NCI-H82 (cell line): Measurements from ENCODE around the gene PDE4B.
A peak's percentile ranks its signal among the peaks of the same experiment; 100 is the strongest.

Experiments used
- DNase-seq: peaks from one replicate; lab custom pipeline; 2025; lab: John Stamatoyannopoulos, UW

Gene PDE4B

GRCh38 chr1:66286307-66286706 is 493.6 kb downstream of the PDE4B start:
- DNase-seq = no peak

- no peak for DNase-seq
These were observed 495.4 kb downstream of the PDE4B start for GRCh38 chr1:66288048-66288447.

GRCh38 chr1:66290761-66291530 is 498.3 kb downstream of the PDE4B start:
- DNase-seq = peak; percentile 13

DNA sequence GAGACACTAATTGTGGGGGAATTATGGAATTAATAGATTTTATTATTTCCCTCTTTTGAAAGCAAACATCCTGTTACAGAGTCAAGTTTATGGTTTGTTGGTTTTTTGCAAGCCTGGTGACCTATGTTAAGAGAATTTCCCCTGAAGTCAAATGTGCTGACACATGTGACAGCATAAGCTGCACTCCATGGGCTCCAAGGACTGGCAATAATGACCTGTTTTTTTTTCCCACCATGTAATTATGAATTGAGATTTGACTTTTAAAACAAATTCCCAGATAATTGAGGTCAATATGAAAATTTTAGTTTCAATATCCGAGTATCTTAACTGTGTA is 498.8 kb downstream of the PDE4B start:
- no peak for DNase-seq

GRCh38 chr1:66292305-66292704 is 499.6 kb downstream of the PDE4B start:
- no peak for DNase-seq

- DNase-seq = no peak
These were observed 500.2 kb downstream of the PDE4B start for GRCh38 chr1:66292944-66293343.

DNA sequence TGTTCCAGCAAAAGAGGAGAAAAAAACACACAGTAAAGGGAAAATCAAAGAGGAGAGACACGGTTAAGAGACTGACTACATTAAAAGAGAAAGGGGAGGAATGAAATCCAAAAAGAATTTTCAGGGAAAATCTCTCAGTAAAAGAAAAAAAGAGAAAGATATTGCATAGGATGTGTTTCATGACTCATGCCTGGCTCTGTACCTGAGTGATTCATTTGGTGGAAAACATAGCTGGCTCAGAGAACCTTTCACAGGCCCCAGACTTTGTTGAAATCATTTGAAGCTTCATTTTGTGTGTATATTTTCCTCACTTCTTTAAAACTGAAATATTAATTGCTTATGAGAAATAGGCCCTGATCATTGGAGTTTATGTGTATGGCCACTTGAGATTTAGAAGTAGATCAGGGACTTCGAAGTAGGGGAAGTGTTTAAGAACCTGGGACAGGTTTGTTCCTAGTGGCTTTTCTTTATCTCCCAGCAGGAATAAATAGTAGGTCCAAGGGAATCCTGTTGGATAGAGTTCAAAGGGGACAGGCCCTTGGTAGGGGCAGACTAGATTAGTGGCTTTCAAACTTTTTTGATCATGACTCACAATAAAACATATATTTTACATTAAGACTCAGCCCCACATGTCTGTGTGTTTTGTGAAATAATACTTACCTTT is 502.1 kb downstream of the PDE4B start:
- no peak for DNase-seq

DNA sequence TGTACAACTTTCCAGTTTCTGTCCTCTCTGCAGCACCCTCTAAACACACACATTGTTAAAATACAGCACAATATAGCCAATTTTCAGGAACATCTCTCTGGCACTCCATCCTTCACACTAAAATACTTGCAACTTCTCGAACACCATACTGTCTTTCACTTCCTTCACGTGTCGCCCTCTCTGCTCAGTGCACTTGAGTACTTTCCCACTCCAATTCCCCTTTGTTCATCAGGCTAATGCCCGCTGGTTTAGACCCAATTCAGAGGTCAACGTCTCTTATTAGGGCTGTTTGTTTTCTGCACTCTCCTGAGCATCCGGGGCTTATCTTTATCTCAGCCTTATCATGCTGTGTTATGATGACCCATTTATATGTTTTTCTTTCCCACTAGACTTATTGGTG is 503.1 kb downstream of the PDE4B start:
- DNase-seq = no peak

GRCh38 chr1:66296370-66296769 is 503.7 kb downstream of the PDE4B start:
- DNase-seq = no peak

GRCh38 chr1:66296951-66297350 is 504.3 kb downstream of the PDE4B start:
- no peak for DNase-seq

GRCh38 chr1:66298464-66298863 is 505.8 kb downstream of the PDE4B start:
- DNase-seq = no peak

GRCh38 chr1:66300280-66300971 is 507.7 kb downstream of the PDE4B start:
- DNase-seq = no peak

- DNase-seq = no peak
These were observed 508.3 kb downstream of the PDE4B start for GRCh38 chr1:66300972-66301451.

- no peak for DNase-seq
These were observed 509.6 kb downstream of the PDE4B start for GRCh38 chr1:66302184-66302742.

DNA sequence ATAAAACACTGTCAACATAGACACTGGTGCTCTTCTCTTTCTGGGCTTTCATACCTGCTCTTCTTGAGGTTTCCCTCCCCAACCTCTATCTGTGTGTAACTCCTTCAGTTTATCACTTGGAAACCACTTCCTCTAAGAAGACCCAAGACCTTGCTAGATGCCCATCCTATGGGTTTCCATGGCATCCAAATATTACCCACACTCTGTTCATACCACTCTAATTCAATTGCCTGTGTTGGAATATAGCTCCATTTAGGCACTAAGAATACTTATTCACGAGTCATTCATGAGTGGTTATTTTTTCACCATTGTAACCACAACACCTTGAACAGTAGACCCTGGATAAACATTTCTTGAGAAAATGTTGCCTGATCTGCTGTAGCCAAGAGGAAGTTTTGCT is 510.1 kb downstream of the PDE4B start:
- no peak for DNase-seq

- DNase-seq = no peak
These were observed 511.0 kb downstream of the PDE4B start for GRCh38 chr1:66303646-66304045.

- no peak for DNase-seq
These were observed 511.4 kb downstream of the PDE4B start for GRCh38 chr1:66304128-66304527.

- DNase-seq = no peak
These were observed 513.2 kb downstream of the PDE4B start for GRCh38 chr1:66305927-66306326.

DNA sequence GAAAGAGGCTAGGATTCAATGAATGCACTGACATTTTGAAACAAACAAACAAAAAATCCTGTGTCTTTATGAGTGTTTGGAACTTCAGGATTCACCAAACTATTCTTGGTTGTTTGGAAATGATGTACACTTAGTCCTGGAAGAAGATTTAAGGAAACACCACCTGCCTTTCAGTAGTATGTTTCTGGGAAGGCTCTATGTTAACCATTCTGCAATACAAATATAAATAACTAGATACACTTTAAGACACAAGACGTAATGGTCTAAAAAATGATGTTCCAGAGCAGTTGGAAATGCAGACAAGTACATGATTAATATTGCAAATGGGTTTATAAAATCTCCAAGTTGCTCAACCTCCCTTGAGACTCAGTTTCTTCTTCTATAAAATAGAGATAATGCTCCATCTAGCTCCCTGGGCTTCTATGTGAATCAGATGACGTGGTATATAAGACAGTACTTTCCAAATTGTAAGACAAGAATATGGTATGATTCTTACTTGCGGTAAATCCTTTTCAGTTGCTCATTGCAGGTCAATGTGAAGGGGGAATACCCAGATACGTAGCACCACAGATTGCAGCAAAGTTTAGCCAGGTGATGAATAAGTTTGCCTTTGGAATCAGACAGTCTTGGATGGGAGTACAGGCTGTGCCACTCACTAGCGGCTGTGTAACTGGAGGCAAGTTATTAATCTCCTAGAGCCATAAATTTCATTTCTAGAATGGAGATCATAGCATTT is 516.5 kb downstream of the PDE4B start:
- no peak for DNase-seq

GRCh38 chr1:66311092-66311491 is 518.4 kb downstream of the PDE4B start:
- no peak for DNase-seq

DNA sequence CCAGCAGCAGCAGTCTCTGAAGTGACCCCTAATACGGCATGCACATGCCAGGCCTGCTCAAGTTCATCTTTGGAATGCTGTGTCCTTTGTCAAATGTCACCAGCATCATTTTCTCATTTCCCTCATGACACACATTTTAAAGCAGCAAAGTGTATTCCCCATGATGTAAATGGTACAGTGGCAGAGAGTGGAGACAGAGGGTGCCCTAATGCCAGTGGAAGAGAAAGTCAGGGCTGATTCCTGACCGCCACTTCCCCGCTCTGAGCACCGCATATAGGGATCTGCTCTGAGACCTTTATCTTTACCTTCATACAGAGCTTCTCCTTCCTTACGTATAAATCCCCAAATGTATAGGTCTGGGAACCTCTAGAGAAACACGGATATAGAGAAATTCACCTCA is 518.9 kb downstream of the PDE4B start:
- DNase-seq = no peak
